HepG2 (cell line): ENCODE data around the gene PACS2. TPM values are rescaled to one million over a fixed set of nuclear protein-coding genes. Genes with fewer than 3 reads are reported as not detected.
A peak's percentile ranks its signal among the peaks of the same experiment; 100 is the strongest.

Source experiments
- CENPT ChIP-seq: sonication (generic); formaldehyde crosslinking; IDR thresholded peaks from 2 replicates; pipeline ENCODE4 v1.8.0; 2022; ENCODE audit warnings: low read depth, mild to moderate bottlenecking, moderate library complexity, missing genetic modification reagents
- EED ChIP-seq: sonication (generic); formaldehyde crosslinking; IDR thresholded peaks from 2 replicates; pipeline ENCODE4 v1.5.0; 2020; ENCODE audit warnings: mild to moderate bottlenecking, missing genetic modification reagents
- FOXC1 ChIP-seq: sonication (generic); formaldehyde crosslinking; IDR thresholded peaks from 2 replicates; pipeline ENCODE4 v1.8.0; 2022; ENCODE audit warnings: mild to moderate bottlenecking, missing genetic modification reagents, borderline replicate concordance
- FOXJ3 ChIP-seq: sonication (generic); formaldehyde crosslinking; IDR thresholded peaks from 2 replicates; pipeline ENCODE4 v1.4.0; 2020; ENCODE audit warnings: missing genetic modification reagents, mild to moderate bottlenecking, borderline replicate concordance
- GLI4 ChIP-seq: sonication (generic); formaldehyde crosslinking; IDR thresholded peaks from 2 replicates; pipeline ENCODE4 v1.5.1; 2020; ENCODE audit warnings: missing genetic modification reagents, mild to moderate bottlenecking, moderate library complexity, borderline replicate concordance
- HOXD1 ChIP-seq: sonication (generic); formaldehyde crosslinking; IDR thresholded peaks from 2 replicates; pipeline ENCODE4 v1.5.0; 2020; ENCODE audit warnings: missing genetic modification reagents
- NFE2L2 ChIP-seq: fragments of 150-350 bp; IDR thresholded peaks from 2 replicates; pipeline ENCODE4 v1.6.1; 2014; ENCODE audit warnings: low read length
- NRL ChIP-seq: sonication (generic); formaldehyde crosslinking; IDR thresholded peaks from 2 replicates; pipeline ENCODE4 v1.5.0; 2020; ENCODE audit warnings: missing genetic modification reagents, mild to moderate bottlenecking, moderate library complexity, borderline replicate concordance
- ZBTB7B ChIP-seq: sonication (generic); formaldehyde crosslinking; IDR thresholded peaks from 2 replicates; pipeline ENCODE4 v1.4.0; 2020; ENCODE audit warnings: missing genetic modification reagents
- ZEB1 ChIP-seq: IDR thresholded peaks from 2 replicates; pipeline ENCODE4 v1.6.1; 2012; ENCODE audit warnings: mild to moderate bottlenecking, low read depth, inconsistent platforms; ENCODE audit not compliant: insufficient replicate concordance
- ZFP41 ChIP-seq: sonication (generic); formaldehyde crosslinking; IDR thresholded peaks from 2 replicates; pipeline ENCODE4 v1.4.0; 2020; ENCODE audit warnings: mild to moderate bottlenecking, missing genetic modification reagents, borderline replicate concordance
- ZNF160 ChIP-seq: sonication (generic); formaldehyde crosslinking; IDR thresholded peaks from 2 replicates; pipeline ENCODE4 v1.8.0; 2022; ENCODE audit warnings: mild to moderate bottlenecking, inconsistent platforms, missing genetic modification reagents
- ZNF207 ChIP-seq: fragments of 450-650 bp; IDR thresholded peaks from 2 replicates; pipeline ENCODE4 v1.6.1; 2016; ENCODE audit warnings: antibody characterized with exemption, borderline replicate concordance
- ZNF256 ChIP-seq: sonication (generic); formaldehyde crosslinking; conservative IDR thresholded peaks from 2 replicates; pipeline ENCODE4 v1.4.0; 2020; ENCODE audit warnings: missing genetic modification reagents
- ZNF292 ChIP-seq: sonication (generic); formaldehyde crosslinking; IDR thresholded peaks from 2 replicates; pipeline ENCODE4 v1.8.1; 2022; ENCODE audit warnings: mild to moderate bottlenecking, low read depth, missing genetic modification reagents, borderline replicate concordance
- ZNF335 ChIP-seq: sonication (generic); formaldehyde crosslinking; IDR thresholded peaks from 2 replicates; pipeline ENCODE4 v1.4.0; 2020; ENCODE audit warnings: missing genetic modification reagents
- ZNF44 ChIP-seq: sonication (generic); formaldehyde crosslinking; IDR thresholded peaks from 2 replicates; pipeline ENCODE4 v1.5.1; 2020; ENCODE audit warnings: mild to moderate bottlenecking, missing genetic modification reagents
- ZNF557 ChIP-seq: sonication (generic); formaldehyde crosslinking; IDR thresholded peaks from 2 replicates; pipeline ENCODE4 v1.4.0; 2020; ENCODE audit warnings: missing genetic modification reagents
- ZNF772 ChIP-seq: sonication (generic); formaldehyde crosslinking; IDR thresholded peaks from 2 replicates; pipeline ENCODE4 v1.5.0; 2020; ENCODE audit warnings: mild to moderate bottlenecking, missing genetic modification reagents
- ZZZ3 ChIP-seq: sonication (generic); formaldehyde crosslinking; IDR thresholded peaks from 2 replicates; pipeline ENCODE4 v1.4.0; 2020; ENCODE audit warnings: missing genetic modification reagents, mild to moderate bottlenecking, borderline replicate concordance
- polyA plus RNA-seq, 8 experiments: library from polyadenylated mRNA; depleted of rRNA in 3 of 8; stranded (reverse) in 7 of 8; unstranded in 1 of 8; fragments of >200 nt; fragmentation: Illumina TruSeq in 4 of 8; extraction: Trizol in 4 of 8; gene quantifications; 2 replicates each; pipeline versions ENCODE4 v1.2.1 to v1.2.3, GENCODE V29; 2011 to 2016; ENCODE audit warnings: low read depth in 4 of 8, missing spikeins in 1 of 8, mixed read lengths in 1 of 8; ENCODE audit not compliant: insufficient read depth in 1 of 8
- total RNA-seq, 5 experiments: library from RNA; depleted of rRNA; stranded (reverse); fragments of >200 nt; fragmentation: Illumina TruSeq; extraction: Trizol; gene quantifications; 2 replicates each; pipeline ENCODE4 v1.2.3, GENCODE V29; 2016; ENCODE audit warnings: low read depth in 1 of 5
- TF ChIP-seq, protein P1 (sequence below): sonication (generic); formaldehyde crosslinking; IDR thresholded peaks from 2 replicates; pipeline ENCODE4 v1.5.0; 2020; ENCODE audit warnings: missing genetic modification reagents, mild to moderate bottlenecking, borderline replicate concordance
- TF ChIP-seq, protein P2 (sequence below): IDR thresholded peaks from 2 replicates; pipeline ENCODE4 v1.6.1; 2012; ENCODE audit warnings: inconsistent platforms
- TF ChIP-seq, protein P3 (sequence below): sonication (generic); formaldehyde crosslinking; IDR thresholded peaks from 2 replicates; pipeline ENCODE4 v1.4.0; 2020; ENCODE audit warnings: missing genetic modification reagents
- TF ChIP-seq, protein P4 (sequence below): sonication (generic); formaldehyde crosslinking; IDR thresholded peaks from 2 replicates; pipeline ENCODE4 v1.5.0; 2020; ENCODE audit warnings: missing genetic modification reagents
- TF ChIP-seq, protein P5 (sequence below): sonication (generic); formaldehyde crosslinking; IDR thresholded peaks from 2 replicates; pipeline ENCODE4 v1.9.0; 2021; ENCODE audit warnings: missing genetic modification reagents, mild to moderate bottlenecking, borderline replicate concordance

PACS2 gene
- total and polyA plus RNA-seq, 2 of the 13 experiments (the other 11 are each of a cell fraction or from before 2014, with no cell fraction given) = 23.6 to 27.6 TPM

DNA sequence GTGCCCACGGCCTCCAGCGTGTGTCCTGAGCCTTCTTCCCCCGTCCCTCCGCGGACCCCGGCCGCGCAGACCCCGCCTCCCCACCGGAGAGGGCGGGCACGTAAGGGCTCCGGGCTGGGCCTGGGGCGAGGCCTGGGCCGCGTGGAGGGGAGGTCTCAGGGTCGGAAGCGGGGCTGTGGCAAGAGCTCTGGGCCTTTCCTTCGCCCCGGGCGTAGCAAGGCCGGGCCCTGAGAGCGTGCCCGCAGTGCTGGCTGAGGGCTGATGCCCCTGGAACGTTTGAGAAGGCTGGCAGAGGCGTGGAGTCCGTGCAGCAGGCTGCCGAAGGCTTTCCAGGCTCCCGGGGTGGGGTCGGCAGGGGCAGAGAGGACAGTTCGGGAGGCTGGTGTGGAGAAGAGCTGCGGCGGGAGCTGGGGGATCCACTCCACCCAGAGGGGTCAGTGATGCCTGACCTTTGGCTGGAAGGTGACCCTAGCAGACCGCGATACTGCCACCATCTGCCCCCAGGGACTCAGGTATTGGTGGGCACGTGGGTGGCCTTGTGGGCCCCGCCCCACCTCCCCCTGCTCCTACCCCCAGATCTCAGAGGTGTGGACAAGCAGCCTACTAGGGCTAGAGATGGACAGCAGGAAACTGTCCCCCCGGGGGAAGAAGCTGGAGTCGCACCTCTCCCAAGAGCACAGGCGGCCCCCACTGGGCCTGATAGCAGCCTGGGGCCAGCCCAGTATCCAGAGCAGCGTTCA lies 84.3 kb downstream of the PACS2 start (continued):
- TF ChIP-seq, protein P1, sequence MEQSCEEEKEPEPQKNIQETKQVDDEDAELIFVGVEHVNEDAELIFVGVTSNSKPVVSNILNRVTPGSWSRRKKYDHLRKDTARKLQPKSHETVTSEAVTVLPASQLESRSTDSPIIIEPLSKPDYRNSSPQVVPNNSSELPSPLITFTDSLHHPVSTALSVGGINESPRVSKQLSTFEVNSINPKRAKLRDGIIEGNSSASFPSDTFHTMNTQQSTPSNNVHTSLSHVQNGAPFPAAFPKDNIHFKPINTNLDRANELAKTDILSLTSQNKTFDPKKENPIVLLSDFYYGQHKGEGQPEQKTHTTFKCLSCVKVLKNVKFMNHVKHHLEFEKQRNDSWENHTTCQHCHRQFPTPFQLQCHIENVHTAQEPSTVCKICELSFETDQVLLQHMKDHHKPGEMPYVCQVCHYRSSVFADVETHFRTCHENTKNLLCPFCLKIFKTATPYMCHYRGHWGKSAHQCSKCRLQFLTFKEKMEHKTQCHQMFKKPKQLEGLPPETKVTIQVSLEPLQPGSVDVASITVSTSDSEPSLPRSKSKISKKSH = no peak
- TF ChIP-seq, protein P2, sequence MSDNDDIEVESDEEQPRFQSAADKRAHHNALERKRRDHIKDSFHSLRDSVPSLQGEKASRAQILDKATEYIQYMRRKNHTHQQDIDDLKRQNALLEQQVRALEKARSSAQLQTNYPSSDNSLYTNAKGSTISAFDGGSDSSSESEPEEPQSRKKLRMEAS = peak; percentile 83
- TF ChIP-seq ZBTB7B (CRISPR knock-in tag) = no peak
- TF ChIP-seq FOXC1 (CRISPR knock-in tag) = no peak; the same call in 1 of the 2 replicates
- peak; percentile 87; the same call in 1 of the 2 replicates for TF ChIP-seq GLI4 (CRISPR knock-in tag)
- TF ChIP-seq, protein P3, sequence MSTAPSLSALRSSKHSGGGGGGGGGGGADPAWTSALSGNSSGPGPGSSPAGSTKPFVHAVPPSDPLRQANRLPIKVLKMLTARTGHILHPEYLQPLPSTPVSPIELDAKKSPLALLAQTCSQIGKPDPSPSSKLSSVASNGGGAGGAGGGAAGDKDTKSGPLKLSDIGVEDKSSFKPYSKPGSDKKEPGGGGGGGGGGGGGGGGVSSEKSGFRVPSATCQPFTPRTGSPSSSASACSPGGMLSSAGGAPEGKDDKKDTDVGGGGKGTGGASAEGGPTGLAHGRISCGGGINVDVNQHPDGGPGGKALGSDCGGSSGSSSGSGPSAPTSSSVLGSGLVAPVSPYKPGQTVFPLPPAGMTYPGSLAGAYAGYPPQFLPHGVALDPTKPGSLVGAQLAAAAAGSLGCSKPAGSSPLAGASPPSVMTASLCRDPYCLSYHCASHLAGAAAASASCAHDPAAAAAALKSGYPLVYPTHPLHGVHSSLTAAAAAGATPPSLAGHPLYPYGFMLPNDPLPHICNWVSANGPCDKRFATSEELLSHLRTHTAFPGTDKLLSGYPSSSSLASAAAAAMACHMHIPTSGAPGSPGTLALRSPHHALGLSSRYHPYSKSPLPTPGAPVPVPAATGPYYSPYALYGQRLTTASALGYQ (CRISPR knock-in tag) = 0 out of 2 replicates have a peak, but pooled peaks have one; percentile 23
- no peak for TF ChIP-seq ZNF207
- peak; percentile 37 for TF ChIP-seq ZZZ3
- TF ChIP-seq, protein P4, sequence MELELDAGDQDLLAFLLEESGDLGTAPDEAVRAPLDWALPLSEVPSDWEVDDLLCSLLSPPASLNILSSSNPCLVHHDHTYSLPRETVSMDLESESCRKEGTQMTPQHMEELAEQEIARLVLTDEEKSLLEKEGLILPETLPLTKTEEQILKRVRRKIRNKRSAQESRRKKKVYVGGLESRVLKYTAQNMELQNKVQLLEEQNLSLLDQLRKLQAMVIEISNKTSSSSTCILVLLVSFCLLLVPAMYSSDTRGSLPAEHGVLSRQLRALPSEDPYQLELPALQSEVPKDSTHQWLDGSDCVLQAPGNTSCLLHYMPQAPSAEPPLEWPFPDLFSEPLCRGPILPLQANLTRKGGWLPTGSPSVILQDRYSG = peak; percentile 70
- TF ChIP-seq, protein P5, sequence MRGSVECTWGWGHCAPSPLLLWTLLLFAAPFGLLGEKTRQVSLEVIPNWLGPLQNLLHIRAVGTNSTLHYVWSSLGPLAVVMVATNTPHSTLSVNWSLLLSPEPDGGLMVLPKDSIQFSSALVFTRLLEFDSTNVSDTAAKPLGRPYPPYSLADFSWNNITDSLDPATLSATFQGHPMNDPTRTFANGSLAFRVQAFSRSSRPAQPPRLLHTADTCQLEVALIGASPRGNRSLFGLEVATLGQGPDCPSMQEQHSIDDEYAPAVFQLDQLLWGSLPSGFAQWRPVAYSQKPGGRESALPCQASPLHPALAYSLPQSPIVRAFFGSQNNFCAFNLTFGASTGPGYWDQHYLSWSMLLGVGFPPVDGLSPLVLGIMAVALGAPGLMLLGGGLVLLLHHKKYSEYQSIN (CRISPR knock-in tag) = no peak
- no peak for TF ChIP-seq ZNF292 (CRISPR knock-in tag)
- no peak; the same call in 1 of the 2 replicates for TF ChIP-seq ZNF160
- no peak for TF ChIP-seq CENPT (CRISPR knock-in tag)
- no peak for TF ChIP-seq ZEB1
- no peak for TF ChIP-seq NFE2L2
- TF ChIP-seq FOXJ3 (CRISPR knock-in tag) = no peak
- no peak for TF ChIP-seq ZNF335
- no peak for TF ChIP-seq HOXD1 (CRISPR knock-in tag)
- TF ChIP-seq NRL (CRISPR knock-in tag) = peak; percentile 56; the same call in 1 of the 2 replicates
- peak; percentile 45; the same call in 1 of the 2 replicates for TF ChIP-seq ZFP41 (CRISPR knock-in tag)
- TF ChIP-seq ZNF557 (CRISPR knock-in tag) = no peak; the same call in 1 of the 2 replicates
- TF ChIP-seq EED = peak; percentile 52; the same call in 1 of the 2 replicates
- 0 out of 2 replicates have a peak, but pooled peaks have one; percentile 20 for TF ChIP-seq ZNF256 (CRISPR knock-in tag)
- peak; percentile 56; the same call in 1 of the 2 replicates for TF ChIP-seq ZNF44 (CRISPR knock-in tag)
- peak; percentile 31; the same call in 1 of the 2 replicates for TF ChIP-seq ZNF772 (CRISPR knock-in tag)
